ENCODE measurements around the gene UACA.

UACA gene

GRCh38 chr15:70786996-70787395 is 23.6 kb upstream of the UACA start:
- DNase-seq: no peak
- Histone ChIP-seq H3K4me1 (no peaks in the 10 kb centered on the region), H3K9me3 (no peaks in the 10 kb centered on the region), H3K4me3 (ENCODE audit: low read depth, low read length) (no peak overlapping the region), H3K36me3 (no peaks in the 10 kb centered on the region), H3K27me3 (peaks cover 14% of the 10 kb centered on the region)
- no peak for TF ChIP-seq CTCF (IDR thresholded peaks at IDR 0.05; ENCODE audit: low read depth, low read length)

DNA sequence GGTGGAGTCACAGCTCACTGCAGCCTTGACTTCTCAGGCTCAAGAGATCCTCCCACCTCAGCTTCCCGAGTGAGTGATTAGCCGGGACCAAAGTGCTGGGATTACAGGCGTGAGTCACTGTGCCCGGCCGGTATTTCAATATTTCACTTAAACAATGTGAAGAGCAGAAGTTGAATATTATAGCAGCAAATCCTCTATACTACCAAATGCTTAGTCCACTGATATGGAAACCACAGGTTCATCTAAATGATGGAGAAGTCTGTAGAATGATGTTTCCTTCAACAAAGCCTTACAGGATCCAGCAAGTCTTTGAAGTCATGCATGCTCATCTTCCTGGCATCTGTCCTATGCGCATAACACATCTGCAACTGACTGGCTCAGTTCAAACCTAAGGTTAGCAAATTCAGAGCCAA is 20.3 kb upstream of the UACA start:
- Histone ChIP-seq H3K27me3 (peaks cover 10% of the 10 kb centered on the region), H3K9me3 (no peaks in the 10 kb centered on the region), H3K4me3 (ENCODE audit: low read depth, low read length) (no peak overlapping the region), H3K36me3 (no peaks in the 10 kb centered on the region), H3K4me1 (no peaks in the 10 kb centered on the region)
- TF ChIP-seq CTCF (IDR thresholded peaks at IDR 0.05; ENCODE audit: low read depth, low read length): no peak
- DNase-seq: no peak

GRCh38 chr15:70783041-70783440 is 19.7 kb upstream of the UACA start:
- no peak for DNase-seq
- H3K9me3 ChIP-seq: no peaks in the 10 kb centered on the region
- no peaks in the 10 kb centered on the region for H3K36me3 ChIP-seq
- TF ChIP-seq CTCF (IDR thresholded peaks at IDR 0.05; ENCODE audit: low read depth, low read length): no peak
- H3K4me3 ChIP-seq (ENCODE audit: low read depth, low read length): no peak overlapping the region
- H3K27me3 ChIP-seq: peaks cover 14% of the 10 kb centered on the region
- no peaks in the 10 kb centered on the region for H3K4me1 ChIP-seq

GRCh38 chr15:70781236-70781635 is 17.9 kb upstream of the UACA start:
- DNase-seq: no peak
- Histone ChIP-seq H3K9me3 (no peaks in the 10 kb centered on the region), H3K27me3 (peaks cover 14% of the 10 kb centered on the region), H3K4me3 (ENCODE audit: low read depth, low read length) (no peak overlapping the region), H3K4me1 (peaks cover 2% of the 10 kb centered on the region; the same call in 1 of the 2 replicates), H3K36me3 (no peaks in the 10 kb centered on the region)
- TF ChIP-seq CTCF (IDR thresholded peaks at IDR 0.05; ENCODE audit: low read depth, low read length): no peak

GRCh38 chr15:70778258-70779076 is 15.1 kb upstream of the UACA start:
- no peaks in the 10 kb centered on the region for H3K36me3 ChIP-seq
- H3K27me3 ChIP-seq: peaks cover 12% of the 10 kb centered on the region; the same call in 1 of the 2 replicates
- no peaks in the 10 kb centered on the region for H3K9me3 ChIP-seq
- no peak for TF ChIP-seq CTCF (IDR thresholded peaks at IDR 0.05; ENCODE audit: low read depth, low read length)
- no peak overlapping the region for H3K4me3 ChIP-seq (ENCODE audit: low read depth, low read length)
- no peak for DNase-seq
- peaks cover 2% of the 10 kb centered on the region; the same call in 1 of the 2 replicates for H3K4me1 ChIP-seq
